SK-N-SH (cell line): Measurements from ENCODE around the gene PISD.

ENCODE experiments used
- ELF1 ChIP-seq: IDR thresholded peaks from 2 replicates; pipeline ENCODE4 v1.4.0; 2012
- EZH2phosphoT487 ChIP-seq: fragments of 200-600 bp; sonication (generic); IDR thresholded peaks from 2 replicates; pipeline ENCODE4 v1.6.1; 2017; ENCODE audit warnings: low read depth, mixed run types, mild to moderate bottlenecking, antibody characterized with exemption, moderate library complexity, borderline replicate concordance
- FOXJ3 ChIP-seq: sonication (generic); formaldehyde crosslinking; IDR thresholded peaks from 2 replicates; pipeline ENCODE4 v1.5.1; 2020; ENCODE audit warnings: mild to moderate bottlenecking, missing genetic modification reagents
- JUND ChIP-seq: IDR thresholded peaks from 2 replicates; pipeline ENCODE4 v1.4.0; 2012
- NFIC ChIP-seq: IDR thresholded peaks from 2 replicates; pipeline ENCODE4 v1.4.0; 2012; ENCODE audit warnings: borderline replicate concordance
- POLR2AphosphoS5 ChIP-seq: IDR thresholded peaks from 2 replicates; pipeline ENCODE4 v1.6.1; 2012; ENCODE audit warnings: low read depth, low read length
- RAD21 ChIP-seq: IDR thresholded peaks from 2 replicates; pipeline ENCODE4 v1.6.1; 2012; ENCODE audit warnings: mild to moderate bottlenecking, low read length
- TF ChIP-seq, protein P1 (sequence below): fragments of 150-350 bp; IDR thresholded peaks from 2 replicates; pipeline ENCODE4 v1.6.1; 2017; ENCODE audit warnings: antibody characterized with exemption, low read length, low read depth, borderline replicate concordance
- TF ChIP-seq, protein P2 (sequence below): IDR thresholded peaks from 2 replicates; pipeline ENCODE4 v1.6.1; 2012; ENCODE audit warnings: mild to moderate bottlenecking, low read depth, low read length, moderate library complexity

DNA sequence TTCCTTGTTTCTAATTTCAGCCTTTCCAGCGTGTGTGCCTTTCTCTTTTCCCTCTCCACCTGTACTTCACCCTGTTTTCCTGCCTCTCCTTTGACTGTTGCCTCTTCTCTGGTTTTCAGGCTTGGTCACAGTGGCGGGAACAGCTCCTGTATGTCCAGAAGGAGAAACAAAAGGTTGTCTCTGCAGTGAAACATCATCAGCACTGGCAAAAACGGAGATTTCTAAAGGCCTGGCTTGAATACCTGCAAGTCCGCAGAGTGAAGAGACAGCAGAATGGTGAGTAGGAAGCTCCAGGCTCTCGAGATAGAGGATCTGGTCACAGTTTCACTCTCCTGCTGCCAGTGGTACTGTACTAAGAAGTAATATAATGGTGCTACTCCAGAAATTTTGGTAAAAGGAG, 89.1 kb downstream of the PISD start:
- TF ChIP-seq POLR2AphosphoS5 (no peak), RAD21 (no peak), ELF1 (no peak), FOXJ3 (CRISPR knock-in tag) (no peak), NFIC (no peak), JUND (no peak), EZH2phosphoT487 (no peak)
- TF ChIP-seq, protein P1, sequence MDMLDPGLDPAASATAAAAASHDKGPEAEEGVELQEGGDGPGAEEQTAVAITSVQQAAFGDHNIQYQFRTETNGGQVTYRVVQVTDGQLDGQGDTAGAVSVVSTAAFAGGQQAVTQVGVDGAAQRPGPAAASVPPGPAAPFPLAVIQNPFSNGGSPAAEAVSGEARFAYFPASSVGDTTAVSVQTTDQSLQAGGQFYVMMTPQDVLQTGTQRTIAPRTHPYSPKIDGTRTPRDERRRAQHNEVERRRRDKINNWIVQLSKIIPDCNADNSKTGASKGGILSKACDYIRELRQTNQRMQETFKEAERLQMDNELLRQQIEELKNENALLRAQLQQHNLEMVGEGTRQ: no peak
- TF ChIP-seq, protein P2, sequence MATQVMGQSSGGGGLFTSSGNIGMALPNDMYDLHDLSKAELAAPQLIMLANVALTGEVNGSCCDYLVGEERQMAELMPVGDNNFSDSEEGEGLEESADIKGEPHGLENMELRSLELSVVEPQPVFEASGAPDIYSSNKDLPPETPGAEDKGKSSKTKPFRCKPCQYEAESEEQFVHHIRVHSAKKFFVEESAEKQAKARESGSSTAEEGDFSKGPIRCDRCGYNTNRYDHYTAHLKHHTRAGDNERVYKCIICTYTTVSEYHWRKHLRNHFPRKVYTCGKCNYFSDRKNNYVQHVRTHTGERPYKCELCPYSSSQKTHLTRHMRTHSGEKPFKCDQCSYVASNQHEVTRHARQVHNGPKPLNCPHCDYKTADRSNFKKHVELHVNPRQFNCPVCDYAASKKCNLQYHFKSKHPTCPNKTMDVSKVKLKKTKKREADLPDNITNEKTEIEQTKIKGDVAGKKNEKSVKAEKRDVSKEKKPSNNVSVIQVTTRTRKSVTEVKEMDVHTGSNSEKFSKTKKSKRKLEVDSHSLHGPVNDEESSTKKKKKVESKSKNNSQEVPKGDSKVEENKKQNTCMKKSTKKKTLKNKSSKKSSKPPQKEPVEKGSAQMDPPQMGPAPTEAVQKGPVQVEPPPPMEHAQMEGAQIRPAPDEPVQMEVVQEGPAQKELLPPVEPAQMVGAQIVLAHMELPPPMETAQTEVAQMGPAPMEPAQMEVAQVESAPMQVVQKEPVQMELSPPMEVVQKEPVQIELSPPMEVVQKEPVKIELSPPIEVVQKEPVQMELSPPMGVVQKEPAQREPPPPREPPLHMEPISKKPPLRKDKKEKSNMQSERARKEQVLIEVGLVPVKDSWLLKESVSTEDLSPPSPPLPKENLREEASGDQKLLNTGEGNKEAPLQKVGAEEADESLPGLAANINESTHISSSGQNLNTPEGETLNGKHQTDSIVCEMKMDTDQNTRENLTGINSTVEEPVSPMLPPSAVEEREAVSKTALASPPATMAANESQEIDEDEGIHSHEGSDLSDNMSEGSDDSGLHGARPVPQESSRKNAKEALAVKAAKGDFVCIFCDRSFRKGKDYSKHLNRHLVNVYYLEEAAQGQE: no peak
